ENCODE data around the gene NCOA7.

The NCOA7 gene

DNA sequence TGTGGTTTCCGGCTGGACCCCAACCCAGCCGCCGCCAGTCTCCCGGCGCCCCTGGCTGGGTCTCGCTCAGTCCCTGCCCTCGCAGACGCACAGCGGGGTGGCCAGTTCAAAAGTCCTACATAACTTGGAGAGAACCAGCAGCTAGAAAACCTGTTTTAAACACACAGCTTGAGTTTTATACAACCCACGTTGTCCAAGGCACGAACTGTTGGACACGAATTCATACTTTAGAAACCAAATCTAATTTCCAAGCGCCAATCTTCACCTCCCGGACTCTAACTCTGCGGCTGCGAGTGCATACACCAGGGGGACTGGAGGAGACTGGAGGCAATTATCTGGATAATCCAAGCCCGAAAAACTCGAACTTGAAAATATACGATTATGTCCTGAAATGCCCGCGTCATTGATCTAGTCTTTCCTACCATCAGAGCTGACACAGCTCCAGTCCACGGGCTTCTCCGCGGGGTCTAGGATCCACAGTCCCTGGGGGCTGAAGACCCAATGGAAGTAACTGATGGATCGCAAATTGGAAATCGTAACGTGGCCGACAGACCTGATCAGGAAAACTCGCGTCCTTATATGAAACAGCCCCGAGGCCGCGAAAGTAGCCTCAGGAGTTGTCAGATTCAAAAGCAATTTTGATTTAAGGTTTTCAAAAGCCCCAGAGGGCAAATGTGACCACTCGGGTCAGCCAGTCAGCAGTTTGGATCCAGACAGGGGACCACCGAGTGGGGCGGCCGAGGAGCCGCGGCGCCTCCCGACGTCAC lies 42.2 kb upstream of the NCOA7 start:
- Histone ChIP-seq H3K4me2 (ENCODE audit: insufficient read depth, low read length) (no peak overlapping the region), H3K79me2 (ENCODE audit: insufficient read depth, low read length) (no peaks in the 10 kb centered on the region), H3K36me3 (ENCODE audit: insufficient read depth, low read length) (no peaks in the 10 kb centered on the region), H2AFZ (ENCODE audit: low read depth, low read length) (no peak overlapping the region), H3K4me1 (ENCODE audit: insufficient read depth, low read length) (peaks cover 13% of the 10 kb centered on the region), H3K9me3 (ENCODE audit: insufficient read depth, low read length, severe bottlenecking) (no peaks in the 10 kb centered on the region), H3K9ac (ENCODE audit: low read depth, low read length) (no peak overlapping the region), H3K27ac (ENCODE audit: low read length) (no peak overlapping the region), H3K4me3 (ENCODE audit: low read depth in 1 of 2, low read length in 2 of 2) (no peak overlapping the region), H4K20me1 (ENCODE audit: insufficient read depth, low read length) (no peaks in the 10 kb centered on the region), H3K27me3 (ENCODE audit: insufficient read depth, low read length, poor library complexity) (peaks cover 16% of the 10 kb centered on the region)
- no peak for ATAC-seq (ENCODE audit: insufficient read depth, low read depth)
- TF ChIP-seq, protein P1, sequence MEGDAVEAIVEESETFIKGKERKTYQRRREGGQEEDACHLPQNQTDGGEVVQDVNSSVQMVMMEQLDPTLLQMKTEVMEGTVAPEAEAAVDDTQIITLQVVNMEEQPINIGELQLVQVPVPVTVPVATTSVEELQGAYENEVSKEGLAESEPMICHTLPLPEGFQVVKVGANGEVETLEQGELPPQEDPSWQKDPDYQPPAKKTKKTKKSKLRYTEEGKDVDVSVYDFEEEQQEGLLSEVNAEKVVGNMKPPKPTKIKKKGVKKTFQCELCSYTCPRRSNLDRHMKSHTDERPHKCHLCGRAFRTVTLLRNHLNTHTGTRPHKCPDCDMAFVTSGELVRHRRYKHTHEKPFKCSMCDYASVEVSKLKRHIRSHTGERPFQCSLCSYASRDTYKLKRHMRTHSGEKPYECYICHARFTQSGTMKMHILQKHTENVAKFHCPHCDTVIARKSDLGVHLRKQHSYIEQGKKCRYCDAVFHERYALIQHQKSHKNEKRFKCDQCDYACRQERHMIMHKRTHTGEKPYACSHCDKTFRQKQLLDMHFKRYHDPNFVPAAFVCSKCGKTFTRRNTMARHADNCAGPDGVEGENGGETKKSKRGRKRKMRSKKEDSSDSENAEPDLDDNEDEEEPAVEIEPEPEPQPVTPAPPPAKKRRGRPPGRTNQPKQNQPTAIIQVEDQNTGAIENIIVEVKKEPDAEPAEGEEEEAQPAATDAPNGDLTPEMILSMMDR (IDR thresholded peaks at IDR 0.05; ENCODE audit: borderline replicate concordance, extremely low read depth, low read length, poor library complexity, severe bottlenecking) = no peak
- TF ChIP-seq EZH2 (IDR thresholded peaks at IDR 0.05; ENCODE audit: borderline replicate concordance, low read depth, low read length, severe bottlenecking) = no peak
- DNase-seq = no peak

DNA sequence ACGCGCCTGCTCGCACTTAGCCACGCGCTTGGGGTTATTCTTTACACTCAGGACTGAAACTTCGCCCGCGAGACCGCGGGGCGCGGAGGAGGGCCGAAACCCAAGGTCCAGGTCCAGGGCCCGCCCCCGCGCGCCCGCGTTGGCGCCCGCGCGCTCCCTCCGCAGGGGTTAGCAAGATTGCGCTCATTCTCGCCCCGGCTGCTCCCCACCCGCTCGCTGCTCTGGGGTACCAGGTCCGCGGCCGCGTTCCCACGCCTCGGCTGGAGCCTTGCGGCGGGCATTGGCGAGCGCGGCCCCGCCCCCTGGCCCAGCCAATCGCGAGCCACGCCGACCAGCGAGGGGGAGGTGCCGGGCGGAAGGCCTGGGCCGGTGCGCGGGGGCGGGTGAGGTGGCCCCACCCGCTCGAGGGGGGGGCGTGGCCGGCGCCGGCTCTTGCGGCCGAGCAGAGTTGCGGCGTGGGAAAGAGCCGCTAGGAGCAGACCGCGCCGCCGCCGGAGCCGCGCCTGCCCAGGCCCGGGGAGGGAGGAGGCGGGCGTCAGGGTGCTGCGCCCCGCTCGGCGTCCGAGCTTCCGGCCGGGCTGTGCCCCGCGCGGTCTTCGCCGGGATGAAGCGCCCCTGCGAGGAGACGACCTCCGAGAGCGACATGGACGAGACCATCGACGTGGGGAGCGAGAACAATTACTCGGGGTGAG lies 41.4 kb upstream of the NCOA7 start, which contains the start of gene HEY2:
Gene HEY2, plus strand, starts transcription at position 460 of the 692 bp plus-strand sequence. Its CDS starts 145 bp downstream, at position 605.
- H3K36me3 ChIP-seq (ENCODE audit: insufficient read depth, low read length) = no peaks in the 10 kb centered on the region
- H3K4me3 ChIP-seq (ENCODE audit: low read depth in 1 of 2, low read length in 2 of 2) = no peak within 1 kb of the TSS
- H3K9me3 ChIP-seq (ENCODE audit: insufficient read depth, low read length, severe bottlenecking) = no peaks in the 10 kb centered on the region
- H3K4me2 ChIP-seq (ENCODE audit: insufficient read depth, low read length) = no peak within 1 kb of the TSS
- ATAC-seq (ENCODE audit: insufficient read depth, low read depth) (no peak), DNase-seq (no peak)
- H3K4me1 ChIP-seq (ENCODE audit: insufficient read depth, low read length) = peaks cover 13% of the 10 kb centered on the region
- TF ChIP-seq EZH2 (IDR thresholded peaks at IDR 0.05; ENCODE audit: borderline replicate concordance, low read depth, low read length, severe bottlenecking) = no peak
- no peaks in the 10 kb centered on the region for H3K79me2 ChIP-seq (ENCODE audit: insufficient read depth, low read length)
- no peak within 1 kb of the TSS for H3K27ac ChIP-seq (ENCODE audit: low read length)
- H4K20me1 ChIP-seq (ENCODE audit: insufficient read depth, low read length) = no peaks in the 10 kb centered on the region
- no peak within 1 kb of the TSS for H2AFZ ChIP-seq (ENCODE audit: low read depth, low read length)
- H3K9ac ChIP-seq (ENCODE audit: low read depth, low read length) = no peak within 1 kb of the TSS
- H3K27me3 ChIP-seq (ENCODE audit: insufficient read depth, low read length, poor library complexity) = peaks cover 16% of the 10 kb centered on the region

DNA sequence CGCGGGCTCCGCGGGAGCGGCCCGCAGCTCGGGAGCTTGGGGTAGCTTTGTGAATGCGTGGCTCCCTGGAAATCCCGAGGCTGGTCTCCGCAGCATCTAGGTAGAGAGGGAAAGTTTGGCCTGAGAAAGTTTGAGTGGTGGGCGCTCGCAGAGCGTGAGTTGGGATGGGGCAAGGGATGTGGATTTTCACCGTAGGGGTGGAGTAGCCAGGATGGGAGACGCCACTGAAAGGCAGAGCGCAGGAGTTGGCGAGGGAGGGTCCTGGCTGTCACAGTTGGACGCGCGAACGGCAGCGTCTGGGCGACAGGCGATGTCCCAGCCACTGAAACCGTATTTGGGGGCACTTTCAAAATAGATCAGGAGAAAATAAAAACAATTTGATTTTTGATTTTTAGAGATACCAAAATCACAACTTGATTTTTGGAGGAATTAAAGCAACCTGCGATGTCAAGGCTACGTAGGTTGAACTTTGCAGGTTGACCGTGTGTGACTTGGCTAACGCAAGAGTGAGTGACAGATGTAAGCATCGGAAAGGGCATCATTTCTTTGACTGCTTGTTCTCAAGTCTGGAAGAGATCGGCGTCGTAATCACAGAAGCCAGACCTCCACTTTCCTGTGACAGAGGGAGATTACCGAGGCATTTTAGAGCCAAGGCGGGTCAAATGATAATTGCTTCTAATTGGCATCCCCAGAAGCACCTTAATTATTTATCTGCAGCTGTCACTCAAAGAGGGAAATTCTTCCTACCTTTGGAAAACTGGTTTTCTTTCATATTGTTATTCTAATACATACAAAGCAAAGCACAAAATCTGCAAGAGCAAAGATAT lies 40.7 kb upstream of the NCOA7 start:
- peaks cover 23% of the 10 kb centered on the region for H3K27me3 ChIP-seq (ENCODE audit: insufficient read depth, low read length, poor library complexity)
- no peak overlapping the region for H3K27ac ChIP-seq (ENCODE audit: low read length)
- H4K20me1 ChIP-seq (ENCODE audit: insufficient read depth, low read length) = no peaks in the 10 kb centered on the region
- ATAC-seq (ENCODE audit: insufficient read depth, low read depth) (no peak), DNase-seq (no peak)
- H3K4me1 ChIP-seq (ENCODE audit: insufficient read depth, low read length) = peaks cover 13% of the 10 kb centered on the region
- no peak overlapping the region; the same call in 1 of the 2 replicates for H2AFZ ChIP-seq (ENCODE audit: low read depth, low read length)
- H3K4me2 ChIP-seq (ENCODE audit: insufficient read depth, low read length) = no peak overlapping the region
- H3K9ac ChIP-seq (ENCODE audit: low read depth, low read length) = no peak overlapping the region
- no peaks in the 10 kb centered on the region for H3K36me3 ChIP-seq (ENCODE audit: insufficient read depth, low read length)
- no peaks in the 10 kb centered on the region for H3K9me3 ChIP-seq (ENCODE audit: insufficient read depth, low read length, severe bottlenecking)
- H3K79me2 ChIP-seq (ENCODE audit: insufficient read depth, low read length) = no peaks in the 10 kb centered on the region
- no peak overlapping the region for H3K4me3 ChIP-seq (ENCODE audit: low read depth in 1 of 2, low read length in 2 of 2)
- TF ChIP-seq, protein P1 (IDR thresholded peaks at IDR 0.05; ENCODE audit: borderline replicate concordance, extremely low read depth, low read length, poor library complexity, severe bottlenecking) = no peak
- TF ChIP-seq EZH2 (IDR thresholded peaks at IDR 0.05; ENCODE audit: borderline replicate concordance, low read depth, low read length, severe bottlenecking) = no peak

Data from DND-41 (cell line).